M059J (cell line): Measurements from ENCODE around the gene LRRTM4. TPM values are rescaled to one million over a fixed set of nuclear protein-coding genes. Genes with fewer than 3 reads are reported as not detected.
"Not testable (repeated sequence)": the region's sequence is repeated elsewhere in the genome, so short reads cannot be mapped to it uniquely, and the experiment has no call there.

ENCODE experiments used
- DNase-seq: peaks from one replicate; pipeline ENCODE4 v3.0.0-alpha.2; 2012; ENCODE audit warnings: low read depth
- total RNA-seq: library from RNA; depleted of rRNA; stranded (reverse); fragments of >200 nt; shearing (Covaris generic); gene quantifications from 2 replicates; pipeline ENCODE4 v1.2.3, GENCODE V29; 2014

Gene LRRTM4
- total RNA-seq, 1 experiment from 2014 or later = 0.07 TPM

- peak; percentile 28 for DNase-seq
Measured at GRCh38 chr2:76867854-76868253, 654.3 kb downstream of the LRRTM4 start.

GRCh38 chr2:76866464-76866863 lies 655.7 kb downstream of the LRRTM4 start:
- DNase-seq = no peak

- DNase-seq = no peak
Measured at GRCh38 chr2:76862901-76863300, 659.3 kb downstream of the LRRTM4 start.

GRCh38 chr2:76861708-76862107 lies 660.5 kb downstream of the LRRTM4 start:
- no peak for DNase-seq

DNA sequence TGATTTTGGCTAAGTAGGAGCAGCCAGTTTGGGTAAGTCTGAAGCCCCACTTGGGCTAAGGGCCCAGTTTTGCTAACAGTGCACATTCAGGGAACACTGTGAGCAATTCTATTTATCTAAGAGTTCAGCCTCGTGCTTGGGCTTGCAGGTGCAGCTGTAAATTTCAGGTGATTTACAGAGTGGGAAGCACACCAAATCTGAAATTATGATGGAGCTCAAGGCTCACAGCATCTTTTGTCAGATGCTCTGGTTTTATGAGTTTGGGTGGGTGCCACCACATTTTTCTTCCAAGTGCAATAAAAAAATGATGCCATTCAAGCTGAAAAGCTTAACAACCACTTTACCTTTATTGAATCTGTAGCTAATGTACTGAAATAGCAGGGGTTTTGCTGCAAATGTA lies 671.2 kb downstream of the LRRTM4 start:
- no peak for DNase-seq

- no peak for DNase-seq
Measured at GRCh38 chr2:76849086-76849485, 673.1 kb downstream of the LRRTM4 start.

- DNase-seq = no peak
Measured at GRCh38 chr2:76839826-76840225, 682.4 kb downstream of the LRRTM4 start.

DNA sequence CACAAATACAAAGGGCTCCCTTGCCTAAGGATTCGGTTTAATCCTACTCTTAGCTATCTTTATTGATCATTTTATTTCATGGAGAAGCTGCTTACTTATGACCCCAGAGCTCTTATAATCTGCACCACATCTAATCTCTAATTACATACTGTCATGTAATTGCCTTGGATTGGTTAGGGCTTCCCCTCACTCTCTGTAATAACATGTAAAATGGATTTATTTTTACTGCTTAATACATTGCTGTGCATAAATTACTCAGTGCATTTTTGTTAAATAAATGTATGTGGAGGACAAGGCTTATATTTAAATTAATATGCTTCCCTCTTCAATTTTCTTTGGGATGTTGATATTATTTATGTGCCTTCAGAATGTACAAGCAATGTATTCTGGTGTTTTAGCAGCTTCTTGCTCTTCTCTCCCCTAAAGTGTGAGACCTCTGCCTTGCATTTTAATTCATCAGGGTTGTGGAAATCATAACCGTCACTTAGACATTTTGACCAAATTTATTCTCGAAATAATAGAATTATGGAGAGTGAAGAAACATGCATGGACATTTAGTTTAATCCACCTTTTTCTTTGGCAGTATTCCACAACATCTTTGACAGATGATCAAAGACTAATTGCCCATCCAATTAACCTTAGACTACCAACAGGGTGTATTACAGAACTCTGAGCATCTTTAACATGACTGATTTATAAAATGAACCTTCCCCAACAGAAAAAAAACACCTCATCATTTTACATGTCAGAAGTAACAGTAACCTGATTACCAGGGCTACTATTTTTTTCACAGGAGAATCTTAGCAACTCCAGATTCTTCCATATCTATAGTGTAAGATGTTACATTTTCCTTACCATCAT lies 692.6 kb downstream of the LRRTM4 start:
- DNase-seq = no peak

DNA sequence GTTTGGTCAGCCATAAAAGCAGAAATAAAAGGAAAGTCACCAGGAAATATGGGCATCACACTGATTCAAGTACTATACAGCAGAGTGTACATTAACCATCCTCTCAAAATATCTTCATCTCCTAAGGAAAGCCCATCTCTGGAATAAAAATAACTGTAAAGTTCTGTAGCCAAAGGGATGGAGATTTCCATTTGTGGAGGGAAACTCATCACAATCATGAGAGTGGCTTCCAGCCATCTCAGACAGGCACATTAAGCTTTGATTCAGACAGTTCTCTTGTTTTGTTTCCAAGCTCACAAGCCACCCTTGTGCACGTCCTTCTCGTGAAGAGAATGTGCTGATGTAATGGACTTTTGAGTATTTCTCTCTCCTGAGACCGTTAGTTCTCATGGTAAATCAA lies 695.5 kb downstream of the LRRTM4 start:
- DNase-seq = no peak

DNA sequence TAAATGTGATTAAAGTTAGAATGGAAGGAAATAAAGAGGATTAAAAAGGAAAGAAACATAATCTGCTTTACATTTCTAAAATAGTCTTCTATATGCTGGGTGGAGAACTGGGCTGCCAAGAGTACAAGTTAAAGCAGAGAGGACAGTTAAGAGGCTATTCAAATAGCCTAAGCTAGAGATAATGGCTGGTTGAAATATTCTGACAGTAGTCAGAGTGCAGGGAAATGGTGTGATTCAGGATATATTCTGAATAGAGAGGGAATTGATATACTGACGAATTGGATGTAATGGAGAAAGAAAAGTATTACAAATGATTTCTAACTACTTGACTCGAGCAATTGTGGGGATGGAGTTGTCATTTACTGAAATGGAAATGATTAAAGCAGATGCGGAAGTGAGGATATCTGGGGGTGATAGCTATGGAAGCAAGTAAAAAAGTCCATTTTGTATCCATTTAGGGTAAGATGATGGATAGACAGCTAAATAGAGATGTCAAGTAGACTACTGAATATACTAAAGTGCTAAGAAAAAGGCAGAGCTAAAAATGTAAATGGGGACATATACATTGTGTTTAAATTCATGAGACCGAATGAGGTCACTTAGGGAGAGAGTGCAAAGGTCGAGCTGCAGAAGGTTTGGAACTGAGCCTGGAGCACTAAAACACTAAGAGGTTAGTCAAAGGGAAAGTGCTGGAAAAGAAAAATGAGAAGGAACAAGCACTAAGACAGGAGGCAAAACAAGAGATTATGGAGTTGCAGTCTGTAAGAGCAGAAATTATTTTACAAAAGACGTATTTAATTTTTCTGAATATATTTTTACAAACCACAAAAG lies 696.8 kb downstream of the LRRTM4 start:
- DNase-seq = no peak

GRCh38 chr2:76821731-76822130 lies 700.4 kb downstream of the LRRTM4 start:
- DNase-seq = no peak

DNA sequence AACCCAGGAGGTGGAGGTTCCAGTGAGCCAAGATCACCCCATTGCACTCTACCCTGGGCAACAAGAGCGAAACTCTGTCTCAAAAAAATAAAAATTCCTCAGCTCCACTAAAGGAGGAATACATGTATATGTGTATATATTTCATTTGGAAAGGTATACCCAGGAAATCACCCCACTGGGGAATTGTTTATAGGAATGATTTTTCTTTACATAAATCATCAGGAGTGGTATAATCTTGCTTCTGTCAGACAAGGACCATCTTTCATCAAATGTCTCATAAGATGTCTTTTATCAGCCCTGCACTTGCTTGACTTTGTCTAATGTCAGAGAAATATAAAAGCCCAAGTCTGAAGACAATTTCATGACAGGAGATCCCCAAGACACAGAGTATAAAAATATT lies 709.1 kb downstream of the LRRTM4 start:
- DNase-seq = no peak

GRCh38 chr2:76812156-76812555 lies 710.0 kb downstream of the LRRTM4 start:
- no peak for DNase-seq

GRCh38 chr2:76809136-76809535 lies 713.0 kb downstream of the LRRTM4 start:
- no peak for DNase-seq

DNA sequence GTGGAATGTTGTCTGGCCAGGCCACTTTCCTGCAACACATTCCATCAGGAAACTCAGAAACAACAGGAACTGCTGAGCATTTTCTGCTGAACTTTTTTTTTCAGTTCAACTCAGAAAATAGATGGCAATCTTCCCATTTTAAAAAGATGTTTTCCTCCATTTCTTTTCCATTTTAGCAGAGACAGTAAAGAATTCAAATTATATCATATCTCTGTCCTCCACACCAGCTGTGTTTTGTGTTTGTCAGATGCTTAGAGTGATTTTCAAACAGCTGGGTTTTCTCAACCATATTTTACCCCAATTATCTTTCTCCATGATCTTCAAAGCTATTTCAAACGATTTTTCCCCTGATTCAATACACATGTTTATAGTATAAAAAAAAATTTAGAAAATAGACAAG lies 713.4 kb downstream of the LRRTM4 start:
- DNase-seq = no peak

GRCh38 chr2:76793647-76794334 lies 728.4 kb downstream of the LRRTM4 start:
- no peak for DNase-seq

DNA sequence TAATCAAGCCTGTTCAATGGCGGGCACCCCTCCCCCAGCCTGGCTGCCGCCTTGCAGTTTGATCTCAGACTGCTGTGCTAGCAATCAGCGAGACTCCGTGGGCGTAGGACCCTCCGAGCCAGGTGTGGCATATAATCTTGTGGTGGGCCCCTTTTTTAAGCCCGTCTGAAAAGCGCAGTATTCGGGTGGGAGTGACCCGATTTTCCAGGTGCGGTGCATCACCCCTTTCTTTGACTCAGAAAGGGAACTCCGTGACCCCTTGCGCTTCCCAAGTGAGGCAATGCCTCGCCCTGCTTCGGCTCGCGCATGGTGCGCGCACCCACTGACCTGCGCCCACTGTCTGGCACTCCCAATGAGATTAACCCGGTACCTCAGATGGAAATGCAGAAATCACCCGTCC lies 740.9 kb downstream of the LRRTM4 start:
- DNase-seq = not testable (repeated sequence)

- DNase-seq = no peak
Measured at GRCh38 chr2:76763276-76763675, 758.9 kb downstream of the LRRTM4 start.

DNA sequence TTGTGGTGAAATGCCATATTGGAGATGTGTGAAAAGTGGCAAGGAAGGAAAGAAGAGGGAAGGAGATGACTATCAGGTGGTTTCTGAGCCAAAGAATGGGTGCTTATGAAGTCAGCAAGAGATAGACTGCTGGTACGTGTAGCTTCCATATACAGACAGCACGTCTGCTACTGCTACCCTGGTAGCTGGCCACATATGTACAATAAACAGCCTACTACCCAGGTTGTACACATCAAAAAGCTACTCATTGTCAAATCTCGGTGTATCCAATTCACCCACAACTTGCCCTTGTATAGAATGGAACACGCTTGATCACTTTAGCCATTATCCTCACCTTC lies 761.8 kb downstream of the LRRTM4 start:
- no peak for DNase-seq

DNA sequence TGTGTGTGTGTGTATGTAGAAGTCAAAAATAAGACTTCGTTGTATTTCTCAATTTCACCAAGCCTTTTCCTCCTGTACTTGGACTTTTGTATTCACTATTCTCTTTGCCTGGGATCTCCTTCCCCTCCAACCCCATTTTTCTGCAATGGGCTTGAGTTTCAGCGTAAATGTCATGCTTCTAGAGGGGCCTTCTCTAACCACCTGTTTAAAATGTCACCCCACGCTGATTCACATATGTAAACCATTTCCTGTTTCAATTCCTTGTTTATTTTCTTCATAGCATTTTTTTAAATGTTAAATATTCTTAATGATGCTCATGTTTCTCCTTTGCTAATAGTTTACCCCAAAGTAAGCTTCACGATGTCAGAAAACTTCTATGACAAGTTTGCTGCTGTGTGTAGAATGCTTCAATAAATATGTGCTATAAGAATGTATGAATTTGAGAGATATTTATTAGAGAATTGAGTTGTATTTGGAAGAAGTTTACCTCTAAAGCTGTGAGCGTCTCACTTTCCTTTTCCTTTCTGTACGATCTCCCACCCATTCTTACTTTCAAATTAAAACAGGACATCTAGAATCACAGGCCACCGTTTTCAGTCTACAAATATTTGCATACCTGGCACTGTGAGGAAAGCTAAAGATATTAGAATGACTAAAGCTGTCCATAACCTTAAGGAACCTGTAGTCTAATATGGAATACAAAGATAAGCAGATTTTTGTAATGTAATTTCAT lies 762.4 kb downstream of the LRRTM4 start:
- no peak for DNase-seq

DNA sequence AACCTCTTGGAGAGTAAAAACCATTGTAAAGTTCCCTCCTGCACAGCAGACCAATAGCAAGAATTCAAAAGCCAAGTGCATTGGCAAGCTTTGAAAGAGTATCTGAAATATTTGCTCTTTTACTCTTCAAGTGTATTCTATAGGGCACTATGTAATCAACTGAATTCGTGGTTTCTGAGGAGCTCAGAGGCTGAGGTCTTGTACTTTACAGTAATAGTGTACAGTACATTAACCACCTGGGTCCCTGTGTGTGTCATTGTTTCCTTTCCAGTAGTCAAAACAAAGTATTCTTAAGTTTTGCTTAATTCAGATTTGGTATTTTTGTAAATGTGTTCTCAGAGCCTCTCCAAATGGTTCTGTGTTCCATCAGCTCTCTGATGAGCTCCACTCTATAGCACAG lies 769.7 kb downstream of the LRRTM4 start:
- no peak for DNase-seq

- DNase-seq = peak; percentile 12
Measured at GRCh38 chr2:76749858-76750257, 772.3 kb downstream of the LRRTM4 start.
